ENCODE measurements around the gene SLC22A6.

The SLC22A6 gene

DNA sequence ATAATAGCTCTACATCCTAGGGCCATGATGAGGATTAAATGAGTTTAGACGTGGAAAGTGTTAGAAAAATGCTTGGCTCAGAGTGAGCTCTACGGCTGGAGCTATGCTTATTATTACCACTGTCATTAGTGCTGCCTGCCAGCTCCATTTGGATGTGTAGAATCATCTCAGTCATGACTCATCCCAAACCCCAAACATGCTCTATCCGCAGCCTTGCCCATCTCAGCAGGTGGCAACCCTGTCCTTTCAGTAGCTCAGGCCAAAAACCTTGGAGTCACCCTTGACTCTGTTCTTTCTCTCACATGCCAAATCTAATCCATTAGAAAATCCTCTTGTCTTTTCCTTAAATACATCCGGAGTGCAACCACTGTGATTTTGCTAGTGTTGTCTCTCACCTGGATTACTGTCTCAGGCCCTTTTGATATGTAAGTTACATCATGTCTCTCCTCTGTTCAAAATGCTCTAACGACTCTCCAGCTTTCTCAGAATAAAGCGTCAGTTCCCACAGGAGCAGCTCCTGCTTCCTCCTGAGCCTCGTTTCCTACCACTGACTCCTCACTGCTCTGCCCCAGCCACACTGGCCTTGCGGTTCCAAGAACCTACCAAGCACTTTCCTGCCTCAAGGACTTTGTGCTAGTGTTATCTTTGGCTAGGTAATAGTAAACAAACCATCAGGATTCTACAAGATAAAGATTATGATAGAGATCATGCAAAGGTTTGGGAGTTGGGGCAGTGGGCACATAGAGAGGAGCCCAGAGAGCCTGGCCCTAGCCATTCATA lies 53.1 kb downstream of the SLC22A6 start:
- DNase-seq (ENCODE audit: low read depth in 2 of 2): no peak

DNA sequence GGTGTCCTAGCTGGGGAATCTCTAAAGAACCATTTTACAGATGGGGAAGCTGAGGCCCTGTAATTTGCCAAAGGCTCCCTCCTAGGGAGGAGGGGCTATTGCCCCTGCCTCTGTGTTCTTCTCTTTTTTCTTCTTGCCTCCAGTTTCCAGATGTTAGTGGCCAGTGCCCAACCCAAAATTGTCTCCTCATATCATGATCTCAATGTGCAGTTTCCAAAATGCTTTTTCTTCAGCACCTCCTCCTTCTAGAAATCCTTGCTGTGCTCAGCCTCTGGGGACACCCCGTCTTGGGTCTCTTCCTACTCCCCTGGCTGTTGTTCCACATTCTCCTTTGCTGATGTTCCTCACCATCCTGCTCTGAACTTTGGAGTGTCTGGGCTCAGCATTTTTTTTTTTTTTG lies 54.1 kb downstream of the SLC22A6 start:
- DNase-seq (ENCODE audit: low read depth in 2 of 2): no peak

DNA sequence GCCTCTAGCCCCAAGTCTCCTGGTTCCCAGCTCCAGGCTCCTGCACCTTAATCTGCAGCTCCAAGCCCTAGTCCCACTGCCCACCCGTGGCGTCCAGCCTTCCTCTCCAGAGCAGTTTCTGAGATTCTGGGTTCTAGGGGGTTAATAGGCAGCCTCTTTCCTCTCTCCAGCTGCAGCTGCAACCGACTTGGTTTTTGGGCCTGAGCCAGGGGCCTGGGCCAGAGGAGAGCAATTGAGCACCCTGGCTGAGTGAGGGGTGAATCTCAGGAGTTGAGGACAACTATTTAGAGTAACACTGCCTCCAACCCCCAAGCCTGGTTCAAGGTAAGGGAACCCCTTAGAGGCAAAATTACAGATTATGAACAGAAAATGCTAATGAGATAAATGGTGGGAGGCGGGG lies 54.6 kb downstream of the SLC22A6 start:
- DNase-seq (ENCODE audit: low read depth in 2 of 2): no peak

DNA sequence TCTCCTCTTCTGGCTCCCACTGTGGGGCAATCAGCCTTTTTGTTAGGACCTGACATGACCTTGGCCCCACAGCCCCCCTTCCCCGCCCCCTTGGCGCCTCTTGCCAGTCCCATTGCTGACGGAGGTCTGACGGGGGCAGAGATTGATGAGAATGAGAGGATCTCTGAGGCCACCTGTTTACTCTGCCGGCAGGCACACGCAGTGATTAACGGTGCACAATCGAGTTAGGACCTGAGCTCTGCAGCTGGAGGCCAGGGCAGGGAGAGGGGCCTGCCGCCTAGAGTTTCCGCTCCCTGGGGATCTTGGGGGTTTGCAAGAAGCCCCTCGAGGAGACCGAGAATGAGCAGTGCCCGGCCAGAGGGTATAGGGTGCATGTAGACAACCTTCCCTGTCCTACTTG lies 56.8 kb downstream of the SLC22A6 start:
- no peak for DNase-seq (ENCODE audit: low read depth in 2 of 2)

GRCh38 chr11:62926680-62927455 lies 57.9 kb downstream of the SLC22A6 start:
- DNase-seq (ENCODE audit: low read depth in 2 of 2): no peak

Data from stimulated activated CD8-positive, alpha-beta memory T cell treated with anti-CD3 and anti-CD28 coated beads, Interleukin-2, amount 100 ng/mL, for 48 hours (primary cell).